Activated T-helper 17 cell treated with anti-CD3 and anti-CD28 coated beads, Interleukin-2, amount 50 U/mL, for 72 hours (primary cell): ENCODE measurements around the gene RASEF. TPM values are rescaled to one million over a fixed set of nuclear protein-coding genes. Genes with fewer than 3 reads are reported as not detected.
"Not testable (repeated sequence)": the region's sequence is repeated elsewhere in the genome, so short reads cannot be mapped to it uniquely, and the experiment has no call there.

Source experiments
- ATAC-seq: fragments of 150-1000 bp; cut with Tn5 transposase; replicated peaks from 2 replicates; pipeline ENCODE4 v1.10.0; 2021; ENCODE audit warnings: mild to moderate bottlenecking, moderate library complexity
- H3K27ac Mint-ChIP-seq: one replicate; pipeline ENCODE4 v1.8.0; 2022; ENCODE audit warnings: mixed read lengths
- H3K27me3 Mint-ChIP-seq: one replicate; pipeline ENCODE4 v1.8.0; 2022; ENCODE audit warnings: mixed read lengths
- H3K36me3 Mint-ChIP-seq: one replicate; pipeline ENCODE4 v1.8.0; 2022; ENCODE audit warnings: low read depth, mild to moderate bottlenecking, mixed read lengths
- H3K4me1 Mint-ChIP-seq: one replicate; pipeline ENCODE4 v1.8.0; 2022; ENCODE audit warnings: mixed read lengths
- H3K4me3 Mint-ChIP-seq: one replicate; pipeline ENCODE4 v1.8.0; 2022; ENCODE audit warnings: mild to moderate bottlenecking, mixed read lengths
- H3K9me3 Mint-ChIP-seq: one replicate; pipeline ENCODE4 v1.8.0; 2022; ENCODE audit warnings: mixed read lengths
- total RNA-seq, 2 donors: library from RNA; stranded (reverse); gene quantifications; one replicate each; pipeline ENCODE4 v1.2.3, GENCODE V29; 2022

The RASEF gene
- not detected for total RNA-seq

GRCh38 chr9:83062651-83063527 lies at the start of gene RASEF:
Gene RASEF, minus strand, starts transcription at chr9:83063142. Its CDS starts 275 bp downstream, at chr9:83062867.
- peaks cover 3% of the 10 kb centered on the region for H3K9me3 Mint-ChIP-seq
- no peaks in the 10 kb centered on the region for H3K36me3 Mint-ChIP-seq
- H3K27ac Mint-ChIP-seq: no peak within 1 kb of the TSS
- H3K4me1 Mint-ChIP-seq: no peaks in the 10 kb centered on the region
- no peak within 1 kb of the TSS for H3K4me3 Mint-ChIP-seq
- peaks cover 26% of the 10 kb centered on the region for H3K27me3 Mint-ChIP-seq
- ATAC-seq: no peak

- Mint-ChIP-seq H3K36me3 (no peaks in the 10 kb centered on the region), H3K4me3 (no peak overlapping the region), H3K27ac (no peak overlapping the region), H3K9me3 (peaks cover 9% of the 10 kb centered on the region), H3K27me3 (no peaks in the 10 kb centered on the region), H3K4me1 (no peaks in the 10 kb centered on the region)
- no peak for ATAC-seq
Measured at GRCh38 chr9:83111169-83111568, 48.2 kb upstream of the RASEF start.

GRCh38 chr9:83109296-83109695 lies 46.4 kb upstream of the RASEF start:
- Mint-ChIP-seq H3K36me3 (no peaks in the 10 kb centered on the region), H3K27me3 (no peaks in the 10 kb centered on the region), H3K9me3 (peaks cover 8% of the 10 kb centered on the region), H3K4me3 (no peak overlapping the region), H3K4me1 (no peaks in the 10 kb centered on the region), H3K27ac (no peak overlapping the region)
- no peak for ATAC-seq

GRCh38 chr9:83108208-83108607 lies 45.3 kb upstream of the RASEF start:
- ATAC-seq: no peak
- Mint-ChIP-seq H3K27ac (no peak overlapping the region), H3K9me3 (peaks cover 4% of the 10 kb centered on the region), H3K27me3 (no peaks in the 10 kb centered on the region), H3K36me3 (no peaks in the 10 kb centered on the region), H3K4me1 (no peaks in the 10 kb centered on the region), H3K4me3 (no peak overlapping the region)

- peaks cover 3% of the 10 kb centered on the region for H3K9me3 Mint-ChIP-seq
- H3K4me1 Mint-ChIP-seq: no peaks in the 10 kb centered on the region
- no peaks in the 10 kb centered on the region for H3K36me3 Mint-ChIP-seq
- no peak overlapping the region for H3K4me3 Mint-ChIP-seq
- H3K27ac Mint-ChIP-seq: no peak overlapping the region
- no peak for ATAC-seq
- no peaks in the 10 kb centered on the region for H3K27me3 Mint-ChIP-seq
Measured at GRCh38 chr9:83106772-83107171, 43.8 kb upstream of the RASEF start.

- Mint-ChIP-seq H3K27me3 (no peaks in the 10 kb centered on the region), H3K9me3 (peaks cover 3% of the 10 kb centered on the region), H3K27ac (no peak overlapping the region), H3K4me1 (no peaks in the 10 kb centered on the region), H3K36me3 (no peaks in the 10 kb centered on the region), H3K4me3 (no peak overlapping the region)
- no peak for ATAC-seq
Measured at GRCh38 chr9:83106263-83106662, 43.3 kb upstream of the RASEF start.

GRCh38 chr9:83097633-83098032 lies 34.7 kb upstream of the RASEF start:
- Mint-ChIP-seq H3K27ac (no peak overlapping the region), H3K27me3 (no peaks in the 10 kb centered on the region), H3K4me1 (no peaks in the 10 kb centered on the region), H3K9me3 (peaks cover 3% of the 10 kb centered on the region), H3K36me3 (no peaks in the 10 kb centered on the region), H3K4me3 (no peak overlapping the region)
- ATAC-seq: no peak

GRCh38 chr9:83093311-83093710 lies 30.4 kb upstream of the RASEF start:
- H3K27ac Mint-ChIP-seq, H3K4me1 Mint-ChIP-seq, H3K36me3 Mint-ChIP-seq, H3K4me3 Mint-ChIP-seq, ATAC-seq, H3K9me3 Mint-ChIP-seq, H3K27me3 Mint-ChIP-seq: not testable (repeated sequence)

GRCh38 chr9:83081846-83082245 lies 18.9 kb upstream of the RASEF start:
- no peak for ATAC-seq
- Mint-ChIP-seq H3K27ac (no peak overlapping the region), H3K4me1 (no peaks in the 10 kb centered on the region), H3K4me3 (no peak overlapping the region), H3K9me3 (no peaks in the 10 kb centered on the region), H3K27me3 (no peaks in the 10 kb centered on the region), H3K36me3 (no peaks in the 10 kb centered on the region)

GRCh38 chr9:83081010-83081409 lies 18.1 kb upstream of the RASEF start:
- Mint-ChIP-seq H3K4me3 (no peak overlapping the region), H3K36me3 (no peaks in the 10 kb centered on the region), H3K9me3 (no peaks in the 10 kb centered on the region), H3K27ac (no peak overlapping the region), H3K4me1 (no peaks in the 10 kb centered on the region), H3K27me3 (no peaks in the 10 kb centered on the region)
- no peak for ATAC-seq

GRCh38 chr9:83075932-83076331 lies 13.0 kb upstream of the RASEF start:
- not testable (repeated sequence) for ATAC-seq, H3K4me1 Mint-ChIP-seq, H3K27me3 Mint-ChIP-seq, H3K27ac Mint-ChIP-seq, H3K4me3 Mint-ChIP-seq, H3K36me3 Mint-ChIP-seq
- H3K9me3 Mint-ChIP-seq: peaks cover 13% of the 10 kb centered on the region

- H3K27ac Mint-ChIP-seq, H3K4me1 Mint-ChIP-seq, ATAC-seq, H3K36me3 Mint-ChIP-seq, H3K27me3 Mint-ChIP-seq, H3K4me3 Mint-ChIP-seq: not testable (repeated sequence)
- H3K9me3 Mint-ChIP-seq: peaks cover 13% of the 10 kb centered on the region
Measured at GRCh38 chr9:83072498-83072897, 9.6 kb upstream of the RASEF start.

- H3K36me3 Mint-ChIP-seq: no peaks in the 10 kb centered on the region
- peaks cover 10% of the 10 kb centered on the region for H3K27me3 Mint-ChIP-seq
- H3K27ac Mint-ChIP-seq: no peak overlapping the region
- H3K9me3 Mint-ChIP-seq: peaks cover 13% of the 10 kb centered on the region
- no peaks in the 10 kb centered on the region for H3K4me1 Mint-ChIP-seq
- ATAC-seq: no peak
- no peak overlapping the region for H3K4me3 Mint-ChIP-seq
Measured at GRCh38 chr9:83071626-83072025, 8.7 kb upstream of the RASEF start.

GRCh38 chr9:83070261-83070660 lies 7.3 kb upstream of the RASEF start:
- peaks cover 13% of the 10 kb centered on the region for H3K9me3 Mint-ChIP-seq
- peaks cover 10% of the 10 kb centered on the region for H3K27me3 Mint-ChIP-seq
- no peaks in the 10 kb centered on the region for H3K36me3 Mint-ChIP-seq
- no peak for ATAC-seq
- H3K27ac Mint-ChIP-seq: no peak overlapping the region
- no peaks in the 10 kb centered on the region for H3K4me1 Mint-ChIP-seq
- no peak overlapping the region for H3K4me3 Mint-ChIP-seq

- no peaks in the 10 kb centered on the region for H3K36me3 Mint-ChIP-seq
- no peak overlapping the region for H3K4me3 Mint-ChIP-seq
- H3K27ac Mint-ChIP-seq: no peak overlapping the region
- H3K4me1 Mint-ChIP-seq: no peaks in the 10 kb centered on the region
- ATAC-seq: no peak
- H3K9me3 Mint-ChIP-seq: peaks cover 13% of the 10 kb centered on the region
- H3K27me3 Mint-ChIP-seq: peaks cover 10% of the 10 kb centered on the region
Measured at GRCh38 chr9:83069651-83070050, 6.7 kb upstream of the RASEF start.
